GM12874 (cell line): ENCODE data around the gene STAT1.

Experiments used
- TF ChIP-seq, protein P1 (sequence below): IDR thresholded peaks from 2 replicates; pipeline ENCODE4 v1.5.1; 2011; ENCODE audit warnings: low read depth, mild to moderate bottlenecking, control low read depth, low read length, moderate library complexity; ENCODE audit not compliant: insufficient read depth

STAT1 gene

GRCh38 chr2:191012845-191013681 is 908 bp downstream of the STAT1 start:
- TF ChIP-seq, protein P1, sequence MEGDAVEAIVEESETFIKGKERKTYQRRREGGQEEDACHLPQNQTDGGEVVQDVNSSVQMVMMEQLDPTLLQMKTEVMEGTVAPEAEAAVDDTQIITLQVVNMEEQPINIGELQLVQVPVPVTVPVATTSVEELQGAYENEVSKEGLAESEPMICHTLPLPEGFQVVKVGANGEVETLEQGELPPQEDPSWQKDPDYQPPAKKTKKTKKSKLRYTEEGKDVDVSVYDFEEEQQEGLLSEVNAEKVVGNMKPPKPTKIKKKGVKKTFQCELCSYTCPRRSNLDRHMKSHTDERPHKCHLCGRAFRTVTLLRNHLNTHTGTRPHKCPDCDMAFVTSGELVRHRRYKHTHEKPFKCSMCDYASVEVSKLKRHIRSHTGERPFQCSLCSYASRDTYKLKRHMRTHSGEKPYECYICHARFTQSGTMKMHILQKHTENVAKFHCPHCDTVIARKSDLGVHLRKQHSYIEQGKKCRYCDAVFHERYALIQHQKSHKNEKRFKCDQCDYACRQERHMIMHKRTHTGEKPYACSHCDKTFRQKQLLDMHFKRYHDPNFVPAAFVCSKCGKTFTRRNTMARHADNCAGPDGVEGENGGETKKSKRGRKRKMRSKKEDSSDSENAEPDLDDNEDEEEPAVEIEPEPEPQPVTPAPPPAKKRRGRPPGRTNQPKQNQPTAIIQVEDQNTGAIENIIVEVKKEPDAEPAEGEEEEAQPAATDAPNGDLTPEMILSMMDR = no peak

DNA sequence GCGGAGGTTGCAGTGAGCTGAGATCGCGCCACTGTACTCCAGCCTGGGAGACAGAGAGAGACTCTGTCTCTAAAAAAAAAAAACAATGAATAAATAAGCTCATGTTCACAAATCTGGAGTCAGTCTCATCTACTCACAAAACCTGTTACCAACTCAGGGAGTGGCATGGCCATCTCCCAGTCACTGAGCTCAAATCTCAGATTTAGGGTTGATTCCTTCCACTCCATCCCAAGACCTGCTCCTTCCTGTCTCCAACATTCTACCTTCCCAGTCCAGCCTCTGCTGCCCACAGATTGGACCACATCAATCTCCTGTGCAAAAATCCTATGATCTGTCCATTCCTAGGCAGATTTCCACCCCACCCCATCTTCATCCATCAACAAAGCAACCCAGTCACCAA is 1.6 kb downstream of the STAT1 start:
- TF ChIP-seq, protein P1 = no peak

DNA sequence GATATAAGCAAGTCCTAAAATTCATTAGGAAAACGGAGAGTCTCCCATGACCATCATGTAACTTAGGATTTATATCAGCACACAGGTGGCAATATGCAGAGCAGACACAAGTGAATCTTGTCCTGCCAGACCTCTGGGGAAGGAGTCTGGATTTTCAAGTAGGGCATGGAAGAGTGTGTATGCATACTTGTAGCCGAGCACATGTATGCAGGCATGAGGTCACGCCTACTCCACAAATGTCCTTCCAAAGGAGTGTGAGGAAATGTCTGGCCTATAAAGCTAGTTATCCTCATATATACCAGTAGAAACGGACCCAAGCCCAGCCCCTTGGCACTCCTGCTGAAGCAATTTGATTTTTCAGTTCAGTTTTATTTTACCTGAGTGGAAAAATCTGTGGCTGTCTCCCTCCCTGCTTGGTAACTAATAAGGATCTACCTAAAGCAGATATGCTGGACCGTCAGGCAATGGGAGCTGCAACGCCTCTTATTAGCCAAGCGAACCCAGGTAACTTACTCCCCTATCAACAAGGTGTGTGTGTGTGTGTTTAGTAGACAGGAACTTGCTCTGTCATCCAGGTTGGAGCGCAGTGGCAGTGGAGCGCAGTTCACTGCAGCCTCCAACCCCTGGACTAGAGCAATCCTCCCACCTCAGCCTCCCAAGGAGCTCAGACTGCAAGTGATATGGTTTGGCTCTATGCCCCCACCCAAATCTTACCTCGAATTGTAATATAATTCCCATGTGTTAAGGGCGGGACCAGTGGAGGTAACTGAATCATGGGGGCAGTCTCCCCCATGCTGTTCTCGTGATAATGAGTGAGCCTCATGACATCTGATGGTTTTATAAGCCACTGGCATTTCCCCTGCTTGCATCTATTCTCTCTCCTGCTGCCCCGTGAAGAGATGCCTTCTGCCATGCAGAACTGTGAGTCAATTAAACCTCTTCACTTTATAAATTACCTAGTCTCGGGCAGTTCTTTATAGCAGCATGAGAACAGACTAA is 2.8 kb downstream of the STAT1 start:
- TF ChIP-seq, protein P1 = no peak

DNA sequence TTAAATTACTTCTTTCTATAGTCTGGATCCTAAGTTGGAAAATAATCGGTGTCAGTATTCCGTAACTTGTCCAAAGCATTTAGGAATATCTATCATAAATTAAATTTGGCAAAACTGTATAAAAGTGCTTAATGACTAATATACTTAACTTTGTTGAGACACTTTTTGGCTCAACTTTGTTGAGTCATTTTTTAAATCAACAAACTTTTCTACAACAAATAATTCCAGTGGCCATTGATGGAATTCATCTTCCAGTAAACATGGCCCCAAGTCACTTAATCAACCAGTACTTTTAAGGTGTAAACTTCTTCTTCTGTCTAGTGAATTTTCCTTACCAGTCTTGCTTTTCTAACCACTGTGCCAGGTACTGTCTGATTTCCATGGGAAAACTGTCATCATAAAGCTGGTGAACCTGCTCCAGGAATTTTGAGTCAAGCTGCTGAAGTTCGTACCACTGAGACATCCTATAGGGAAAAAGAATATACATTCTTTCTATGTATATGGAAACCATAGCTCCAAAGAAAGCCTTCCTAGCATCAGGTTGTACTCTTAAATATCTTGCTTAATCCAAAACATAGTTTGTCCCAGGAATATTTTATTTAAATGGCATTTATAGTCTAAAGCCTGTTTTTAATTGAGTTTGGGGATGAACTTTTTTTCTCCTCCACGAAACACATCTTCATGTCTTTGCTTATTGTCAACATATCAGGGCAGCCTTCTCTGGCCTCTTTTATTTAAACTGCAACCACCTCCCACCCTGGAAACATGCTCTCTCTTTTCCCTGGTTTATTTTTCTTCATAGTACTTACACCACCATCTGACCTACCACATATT is 4.2 kb downstream of the STAT1 start:
- TF ChIP-seq, protein P1 = no peak

- TF ChIP-seq, protein P1 = no peak
Measured at GRCh38 chr2:191008286-191008685, 5.7 kb downstream of the STAT1 start.

DNA sequence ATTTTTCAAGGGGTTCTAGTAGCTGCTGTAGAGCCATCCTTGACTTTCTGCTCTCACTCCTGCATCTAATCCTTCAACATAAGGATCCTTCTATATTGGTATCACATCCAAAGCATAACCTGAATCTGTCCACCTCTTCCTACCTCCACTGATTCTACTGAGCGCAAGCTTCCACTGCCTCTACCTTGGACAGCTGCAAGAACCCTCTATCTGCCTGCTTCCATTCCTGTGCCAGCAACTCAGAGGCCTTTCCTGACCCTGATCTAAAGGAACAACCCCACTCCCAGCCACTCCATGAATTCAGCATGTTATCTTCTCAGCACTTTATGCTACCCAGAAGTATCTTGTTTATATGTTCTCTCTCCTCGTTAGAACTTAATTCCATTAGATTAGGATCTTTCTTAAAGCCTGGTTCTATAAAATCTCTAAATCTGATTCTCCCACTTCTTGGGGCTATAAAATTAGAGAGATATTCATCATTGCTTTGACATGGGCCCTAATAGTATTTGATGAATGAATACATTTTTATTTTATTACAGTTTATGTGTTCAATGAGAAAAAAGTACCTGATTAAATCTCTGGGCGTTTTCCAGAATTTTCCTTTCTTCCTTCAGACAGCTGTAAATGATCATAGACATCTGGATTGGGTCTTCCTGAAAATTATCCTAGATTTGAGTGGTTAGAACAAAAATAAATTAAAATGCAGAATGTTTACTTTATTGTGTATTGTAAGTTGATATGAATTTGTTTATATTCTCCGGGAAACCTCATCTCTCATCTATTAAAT is 6.8 kb downstream of the STAT1 start:
- TF ChIP-seq, protein P1 = no peak
